Thoracic aorta (tissue), 2 donors: ENCODE measurements around the gene GFM1. TPM values are rescaled to one million over a fixed set of nuclear protein-coding genes. Genes with fewer than 3 reads are reported as not detected.

Source experiments
- ATAC-seq: fragments of 150-250 bp; one replicate; pipeline ENCODE4 v1.8.0; 2017; ENCODE audit warnings: low read depth; ENCODE audit not compliant: insufficient number of reproducible peaks, low FRiP score
- DNase-seq: peaks from one replicate; pipeline ENCODE4 v3.0.0-alpha.2; 2020; ENCODE audit warnings: low spot score
- H3K27ac ChIP-seq, 2 donors: fragments of 200-600 bp; sonication (generic); 1 replicate in 1 of 2; 2 replicates in 1 of 2; pipeline ENCODE4 v1.5.1; 2016; ENCODE audit warnings: mild to moderate bottlenecking in 2 of 2, moderate library complexity in 2 of 2
- H3K27me3 ChIP-seq: fragments of 200-600 bp; sonication (generic); replicated peaks from 2 replicates; pipeline ENCODE4 v1.6.0; 2016; ENCODE audit warnings: mild to moderate bottlenecking; ENCODE audit not compliant: insufficient read depth
- H3K36me3 ChIP-seq: fragments of 200-600 bp; sonication (generic); one replicate; pipeline ENCODE4 v1.5.1; 2016
- H3K4me1 ChIP-seq, 2 donors: fragments of 200-600 bp; sonication (generic); 1 replicate in 1 of 2; 2 replicates in 1 of 2; pipeline versions ENCODE4 v1.5.1 to v1.6.0; 2016; ENCODE audit warnings: low read depth in 2 of 2, mild to moderate bottlenecking in 1 of 2; ENCODE audit not compliant: control insufficient read depth in 1 of 2
- H3K4me3 ChIP-seq: fragments of 200-600 bp; sonication (generic); 2 replicates; pipeline ENCODE4 v1.5.1; 2016; ENCODE audit warnings: mild to moderate bottlenecking
- H3K9me3 ChIP-seq: fragments of 200-600 bp; sonication (generic); 2 replicates; pipeline ENCODE4 v1.5.1; 2016
- CTCF ChIP-seq: fragments of 200-600 bp; sonication (generic); IDR thresholded peaks from one replicate; pipeline ENCODE4 v1.5.1; 2019; ENCODE audit warnings: antibody characterized with exemption
- total RNA-seq, 2 donors: library from RNA; depleted of rRNA; stranded (reverse); fragments of >200 nt; gene quantifications; one replicate each; pipeline versions ENCODE4 v1.1.0 to v1.2.3, GENCODE V29; 2016

GFM1 gene
- total RNA-seq, 2 donors from 2014 or later = 20.0 to 87.1 TPM

- no peak for ATAC-seq
- no peaks in the 10 kb centered on the region for H3K9me3 ChIP-seq
- H3K36me3 ChIP-seq = no peaks in the 10 kb centered on the region
- DNase-seq = no peak
- H3K27me3 ChIP-seq = no peaks in the 10 kb centered on the region
- H3K4me3 ChIP-seq = no peak overlapping the region
- H3K4me1 ChIP-seq = peaks cover 0 to 16% of the 10 kb centered on the region in 2 donors
- no peak overlapping the region for H3K27ac ChIP-seq
- no peak for TF ChIP-seq CTCF
These were observed 91.1 kb downstream of the GFM1 start for GRCh38 chr3:158735296-158736033.

GRCh38 chr3:158737410-158737809 is 93.1 kb downstream of the GFM1 start:
- DNase-seq = no peak
- H3K36me3 ChIP-seq = no peaks in the 10 kb centered on the region
- H3K4me1 ChIP-seq = peaks cover 0 to 6% of the 10 kb centered on the region in 2 donors
- no peak for ATAC-seq
- no peak overlapping the region for H3K27ac ChIP-seq
- no peak overlapping the region for H3K4me3 ChIP-seq
- H3K27me3 ChIP-seq = no peaks in the 10 kb centered on the region
- no peaks in the 10 kb centered on the region for H3K9me3 ChIP-seq
- TF ChIP-seq CTCF = no peak

- no peak overlapping the region for H3K4me3 ChIP-seq
- H3K27ac ChIP-seq = no peak overlapping the region
- no peak for ATAC-seq
- DNase-seq = no peak
- H3K9me3 ChIP-seq = no peaks in the 10 kb centered on the region
- H3K27me3 ChIP-seq = no peaks in the 10 kb centered on the region
- no peak for TF ChIP-seq CTCF
- H3K4me1 ChIP-seq = no peaks in the 10 kb centered on the region
- no peaks in the 10 kb centered on the region for H3K36me3 ChIP-seq
These were observed 93.8 kb downstream of the GFM1 start for GRCh38 chr3:158737976-158738615.

- Histone ChIP-seq H3K4me1 (no peaks in the 10 kb centered on the region), H3K27me3 (no peaks in the 10 kb centered on the region), H3K36me3 (no peaks in the 10 kb centered on the region), H3K9me3 (no peaks in the 10 kb centered on the region), H3K27ac (no peak overlapping the region), H3K4me3 (no peak overlapping the region)
- DNase-seq (no peak), ATAC-seq (no peak)
- no peak for TF ChIP-seq CTCF
These were observed 94.3 kb downstream of the GFM1 start for GRCh38 chr3:158738653-158739052.

GRCh38 chr3:158739078-158739477 is 94.8 kb downstream of the GFM1 start:
- Histone ChIP-seq H3K9me3 (no peaks in the 10 kb centered on the region), H3K27me3 (no peaks in the 10 kb centered on the region), H3K4me1 (no peaks in the 10 kb centered on the region), H3K27ac (no peak overlapping the region), H3K4me3 (no peak overlapping the region), H3K36me3 (no peaks in the 10 kb centered on the region)
- ATAC-seq (no peak), DNase-seq (no peak)
- TF ChIP-seq CTCF = no peak
